Measurements from ENCODE around the gene ZNF467. TPM values are rescaled to one million over a fixed set of nuclear protein-coding genes. Genes with fewer than 3 reads are reported as not detected.
A peak's percentile ranks its signal among the peaks of the same experiment; 100 is the strongest.

ZNF467 gene
- total RNA-seq, 1 experiment from 2014 or later = 18.1 TPM

DNA sequence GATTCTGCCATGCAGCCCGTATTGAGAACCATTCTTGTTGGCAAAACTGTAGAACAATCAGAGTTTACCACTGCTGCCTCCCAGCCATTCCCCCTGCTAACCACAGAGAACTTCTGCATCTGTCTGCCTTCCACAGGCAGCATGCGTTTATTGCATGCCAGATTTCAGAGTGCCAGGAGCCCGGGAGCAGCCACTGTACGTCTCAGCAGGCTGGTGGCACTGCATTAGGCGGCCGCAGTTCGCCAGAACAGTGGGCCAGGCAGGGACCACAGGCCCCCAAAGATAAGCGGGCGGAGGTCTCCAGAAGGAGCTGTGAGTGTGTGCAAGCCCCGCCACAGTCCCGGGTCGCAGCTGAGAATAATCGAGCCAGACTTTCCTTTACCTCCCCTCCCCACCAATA is 31.8 kb downstream of the ZNF467 start:
- no peaks in the 10 kb centered on the region for H3K27me3 ChIP-seq (ENCODE audit: control insufficient read depth, insufficient read depth, low read length)
- intact Hi-C loops (cut with micrococcal nuclease; ENCODE audit: unreplicated experiment) (loop anchor here (2.0 kb wide), 1 partner anchor 73 kb away; no protein-coding TSS in a partner anchor), in situ Hi-C loops (cut with HindIII; ENCODE audit: low pct_unique_long_range_greater_than_20kb, low sequenced_read_pairs) (no loop called here)
- H3K4me1 ChIP-seq (ENCODE audit: control insufficient read depth, insufficient read depth, low read length) = no peaks in the 10 kb centered on the region; the same call in 1 of the 2 replicates
- peak overlapping the region; percentile 56; the same call in 1 of the 2 replicates for H3K27ac ChIP-seq (ENCODE audit: low read length)
- peak overlapping the region; percentile 44 to 65 for H3K4me3 ChIP-seq (ENCODE audit: low read depth in 2 of 2, low read length in 2 of 2)
- no peaks in the 10 kb centered on the region for H3K9me3 ChIP-seq (ENCODE audit: control insufficient read depth, insufficient read depth, low read depth, low read length)
- CTCF ChIA-PET = interaction anchor here (1.0 to 2.0 kb wide), 3 partner anchors 25 to 79 kb away, joined by 4 to 25 read pairs (median 7); no protein-coding TSS in a partner anchor
- DNase-seq (ENCODE audit: low read depth, low spot score) = no peak
- TF ChIP-seq, protein P1, sequence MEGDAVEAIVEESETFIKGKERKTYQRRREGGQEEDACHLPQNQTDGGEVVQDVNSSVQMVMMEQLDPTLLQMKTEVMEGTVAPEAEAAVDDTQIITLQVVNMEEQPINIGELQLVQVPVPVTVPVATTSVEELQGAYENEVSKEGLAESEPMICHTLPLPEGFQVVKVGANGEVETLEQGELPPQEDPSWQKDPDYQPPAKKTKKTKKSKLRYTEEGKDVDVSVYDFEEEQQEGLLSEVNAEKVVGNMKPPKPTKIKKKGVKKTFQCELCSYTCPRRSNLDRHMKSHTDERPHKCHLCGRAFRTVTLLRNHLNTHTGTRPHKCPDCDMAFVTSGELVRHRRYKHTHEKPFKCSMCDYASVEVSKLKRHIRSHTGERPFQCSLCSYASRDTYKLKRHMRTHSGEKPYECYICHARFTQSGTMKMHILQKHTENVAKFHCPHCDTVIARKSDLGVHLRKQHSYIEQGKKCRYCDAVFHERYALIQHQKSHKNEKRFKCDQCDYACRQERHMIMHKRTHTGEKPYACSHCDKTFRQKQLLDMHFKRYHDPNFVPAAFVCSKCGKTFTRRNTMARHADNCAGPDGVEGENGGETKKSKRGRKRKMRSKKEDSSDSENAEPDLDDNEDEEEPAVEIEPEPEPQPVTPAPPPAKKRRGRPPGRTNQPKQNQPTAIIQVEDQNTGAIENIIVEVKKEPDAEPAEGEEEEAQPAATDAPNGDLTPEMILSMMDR (IDR thresholded peaks at IDR 0.05) = no peak
- TF ChIP-seq, protein P2, sequence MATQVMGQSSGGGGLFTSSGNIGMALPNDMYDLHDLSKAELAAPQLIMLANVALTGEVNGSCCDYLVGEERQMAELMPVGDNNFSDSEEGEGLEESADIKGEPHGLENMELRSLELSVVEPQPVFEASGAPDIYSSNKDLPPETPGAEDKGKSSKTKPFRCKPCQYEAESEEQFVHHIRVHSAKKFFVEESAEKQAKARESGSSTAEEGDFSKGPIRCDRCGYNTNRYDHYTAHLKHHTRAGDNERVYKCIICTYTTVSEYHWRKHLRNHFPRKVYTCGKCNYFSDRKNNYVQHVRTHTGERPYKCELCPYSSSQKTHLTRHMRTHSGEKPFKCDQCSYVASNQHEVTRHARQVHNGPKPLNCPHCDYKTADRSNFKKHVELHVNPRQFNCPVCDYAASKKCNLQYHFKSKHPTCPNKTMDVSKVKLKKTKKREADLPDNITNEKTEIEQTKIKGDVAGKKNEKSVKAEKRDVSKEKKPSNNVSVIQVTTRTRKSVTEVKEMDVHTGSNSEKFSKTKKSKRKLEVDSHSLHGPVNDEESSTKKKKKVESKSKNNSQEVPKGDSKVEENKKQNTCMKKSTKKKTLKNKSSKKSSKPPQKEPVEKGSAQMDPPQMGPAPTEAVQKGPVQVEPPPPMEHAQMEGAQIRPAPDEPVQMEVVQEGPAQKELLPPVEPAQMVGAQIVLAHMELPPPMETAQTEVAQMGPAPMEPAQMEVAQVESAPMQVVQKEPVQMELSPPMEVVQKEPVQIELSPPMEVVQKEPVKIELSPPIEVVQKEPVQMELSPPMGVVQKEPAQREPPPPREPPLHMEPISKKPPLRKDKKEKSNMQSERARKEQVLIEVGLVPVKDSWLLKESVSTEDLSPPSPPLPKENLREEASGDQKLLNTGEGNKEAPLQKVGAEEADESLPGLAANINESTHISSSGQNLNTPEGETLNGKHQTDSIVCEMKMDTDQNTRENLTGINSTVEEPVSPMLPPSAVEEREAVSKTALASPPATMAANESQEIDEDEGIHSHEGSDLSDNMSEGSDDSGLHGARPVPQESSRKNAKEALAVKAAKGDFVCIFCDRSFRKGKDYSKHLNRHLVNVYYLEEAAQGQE (IDR thresholded peaks at IDR 0.05; ENCODE audit: insufficient read depth in 1 of 2, low read depth in 2 of 2, low read length in 1 of 2) = no peak
- TF ChIP-seq SIN3A (IDR thresholded peaks at IDR 0.05; ENCODE audit: borderline replicate concordance, insufficient read depth, low read depth, low read length) = no peak
- no peak for TF ChIP-seq TCF7L2 (IDR thresholded peaks at IDR 0.05; ENCODE audit: low read depth, low read length)
- no peak for TF ChIP-seq POLR2AphosphoS5 (IDR thresholded peaks at IDR 0.05; ENCODE audit: low read depth, low read length)
- BruUV-seq (replicated peaks) = no TSS peak
- POLR2A ChIA-PET = no interaction called here
- H3K36me3 ChIP-seq (ENCODE audit: control insufficient read depth, insufficient read depth, low read length) = no peaks in the 10 kb centered on the region
- ATAC-seq = peak; percentile 83

DNA sequence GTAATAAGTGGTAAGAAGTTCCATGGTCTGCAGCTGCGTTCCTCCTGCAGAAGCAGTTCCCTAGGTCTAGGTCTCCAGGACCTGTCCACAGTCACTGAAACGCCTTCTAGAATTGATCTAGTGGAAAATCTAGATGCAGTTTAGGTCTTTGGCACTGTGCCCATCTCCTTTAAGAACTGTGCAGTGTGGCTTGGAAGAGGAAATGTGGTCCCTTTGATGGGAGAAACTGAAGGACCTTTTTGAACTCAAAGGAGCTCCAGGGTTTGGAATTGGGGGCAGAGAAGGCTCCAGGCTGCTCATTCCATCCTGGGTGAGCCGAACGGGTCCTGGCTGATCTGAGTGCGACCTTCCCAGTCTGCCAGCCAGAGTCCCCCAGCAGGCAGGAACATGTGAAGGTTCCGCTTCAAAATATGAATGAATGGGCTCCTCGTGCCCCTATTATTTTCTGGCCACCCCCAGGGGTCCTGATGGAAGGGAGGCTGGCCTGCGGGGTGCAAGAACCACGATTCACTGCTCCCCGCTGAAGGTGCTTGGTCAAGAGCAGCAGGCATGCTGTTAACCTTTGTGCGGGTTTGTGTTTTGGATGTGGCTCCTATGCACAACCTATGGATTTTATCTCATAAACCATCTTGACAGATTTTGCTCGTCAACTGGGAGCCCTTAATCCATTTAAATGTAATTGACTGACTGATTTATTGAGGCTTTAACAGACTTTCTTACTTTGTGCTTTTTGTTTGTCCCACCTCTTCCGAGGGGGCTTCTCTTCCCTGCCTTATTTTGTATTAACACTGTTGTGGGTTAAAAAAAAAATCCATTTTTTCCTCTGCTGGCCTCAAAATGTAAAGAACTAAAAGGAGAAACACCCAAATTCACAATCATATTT is 36.7 kb downstream of the ZNF467 start:
- intact Hi-C loops (cut with micrococcal nuclease; ENCODE audit: unreplicated experiment) = no loop called here
- Histone ChIP-seq H3K4me1 (ENCODE audit: control insufficient read depth, insufficient read depth, low read length) (no peaks in the 10 kb centered on the region), H3K36me3 (ENCODE audit: control insufficient read depth, insufficient read depth, low read length) (no peaks in the 10 kb centered on the region), H3K27ac (ENCODE audit: low read length) (no peak overlapping the region), H3K27me3 (ENCODE audit: control insufficient read depth, insufficient read depth, low read length) (no peaks in the 10 kb centered on the region), H3K9me3 (ENCODE audit: control insufficient read depth, insufficient read depth, low read depth, low read length) (no peaks in the 10 kb centered on the region), H3K4me3 (ENCODE audit: low read depth in 2 of 2, low read length in 2 of 2) (no peak overlapping the region)
- ChIA-PET CTCF (no interaction called here), POLR2A (no interaction called here)
- DNase-seq (ENCODE audit: low read depth, low spot score) = no peak
- ATAC-seq = no peak
- in situ Hi-C loops (cut with HindIII; ENCODE audit: low pct_unique_long_range_greater_than_20kb, low sequenced_read_pairs) = no loop called here
- TF ChIP-seq POLR2AphosphoS5 (IDR thresholded peaks at IDR 0.05; ENCODE audit: low read depth, low read length) (no peak), TCF7L2 (IDR thresholded peaks at IDR 0.05; ENCODE audit: low read depth, low read length) (no peak), SIN3A (IDR thresholded peaks at IDR 0.05; ENCODE audit: borderline replicate concordance, insufficient read depth, low read depth, low read length) (no peak)
- TF ChIP-seq, protein P1 (IDR thresholded peaks at IDR 0.05) = no peak
- TF ChIP-seq, protein P2 (IDR thresholded peaks at IDR 0.05; ENCODE audit: insufficient read depth in 1 of 2, low read depth in 2 of 2, low read length in 1 of 2) = no peak
- BruUV-seq (replicated peaks) = no TSS peak

All from Panc1 (cell line).